ENCODE results near the gene DIPK2A. TPM values are rescaled to one million over a fixed set of nuclear protein-coding genes. Genes with fewer than 3 reads are reported as not detected.

The DIPK2A gene
- total and polyA plus RNA-seq, 2 of the 4 experiments (the other 2 are of a cell fraction), result 9.3 to 14.0 TPM

DNA sequence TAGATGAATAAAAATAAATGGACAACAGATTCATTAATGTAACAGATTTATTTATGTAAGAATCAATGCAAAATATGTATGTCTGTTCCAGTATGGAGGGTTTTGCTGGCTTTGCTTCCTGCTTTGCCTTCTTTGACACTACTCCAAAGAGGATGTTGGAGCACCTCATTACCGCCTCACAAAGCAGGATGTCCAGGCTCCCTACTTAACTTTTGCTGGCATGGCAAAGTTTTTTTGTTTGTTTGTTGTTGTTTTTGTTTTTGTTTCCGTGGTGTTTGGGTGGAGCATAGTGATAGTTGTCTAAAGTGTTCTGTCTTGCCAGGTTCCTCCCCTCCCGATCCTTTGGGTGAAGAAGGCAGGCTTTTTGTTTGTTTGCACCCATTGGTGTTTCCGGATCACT is 38.7 kb downstream of the DIPK2A start:
- Histone ChIP-seq H3K4ac (ENCODE audit: low read depth, low read length) (no peak overlapping the region), H3K23ac (ENCODE audit: low read depth, low read length) (no peak overlapping the region), H3K36me3 (ENCODE audit: control insufficient read depth, insufficient read depth, low read length) (no peaks in the 10 kb centered on the region), H3K27me3 (ENCODE audit: control insufficient read depth, insufficient read depth, low read length) (no peaks in the 10 kb centered on the region), H2BK5ac (ENCODE audit: low read depth, low read length, poor library complexity, severe bottlenecking) (no peak overlapping the region), H2BK120ac (ENCODE audit: low read depth, low read length) (no peak overlapping the region), H2BK20ac (ENCODE audit: low read depth, low read length) (no peak overlapping the region), H3K9ac (ENCODE audit: low read depth, low read length) (no peak overlapping the region), H3K56ac (ENCODE audit: extremely low read depth, insufficient read depth, low read length) (no peak overlapping the region), H4K91ac (ENCODE audit: insufficient read depth, low read depth, low read length) (no peak overlapping the region), H3K9me3 (ENCODE audit: control insufficient read depth, insufficient read depth, low read length) (no peaks in the 10 kb centered on the region), H3K9me1 (ENCODE audit: insufficient read depth, low read length) (no peaks in the 10 kb centered on the region), H3K4me3 (ENCODE audit: insufficient read depth, low read depth, low read length) (no peak overlapping the region), H2BK15ac (ENCODE audit: low read depth, low read length) (no peak overlapping the region), H3K14ac (replicated peaks; ENCODE audit: low read depth, low read length) (no peak overlapping the region; the same call in 1 of the 2 replicates), H3K18ac (ENCODE audit: low read depth, low read length) (no peak overlapping the region), H3K79me1 (ENCODE audit: low read depth in 1 of 2, low read length in 2 of 2) (no peaks in the 10 kb centered on the region), H4K8ac (ENCODE audit: low read depth in 2 of 2, low read length in 2 of 2) (no peak overlapping the region), H3K27ac (ENCODE audit: insufficient read depth, low read length) (no peak overlapping the region), H2AK5ac (ENCODE audit: low read depth, low read length) (no peak overlapping the region), H2AK9ac (replicated peaks; ENCODE audit: low read depth, low read length, poor library complexity) (no peak overlapping the region), H4K20me1 (ENCODE audit: insufficient read depth, low read length) (no peaks in the 10 kb centered on the region), H4K5ac (ENCODE audit: low read depth, low read length) (no peak overlapping the region), H2AFZ (replicated peaks; ENCODE audit: low read length, poor library complexity) (no peak overlapping the region), H3K4me1 (ENCODE audit: control insufficient read depth, insufficient read depth, low read length) (peaks cover 2% of the 10 kb centered on the region; the same call in 1 of the 2 replicates), H3K4me2 (ENCODE audit: low read depth, low read length) (no peak overlapping the region)
- no peak for ATAC-seq (ENCODE audit: low read depth)
- TF ChIP-seq RAD21 (IDR thresholded peaks at IDR 0.05; ENCODE audit: low read length), result no peak
- ChIA-PET POLR2A (ENCODE audit: unreplicated experiment) (no interaction called here), CTCF (interaction anchor here (1.5 kb wide), 1 partner anchor 21 kb away, joined by 4 read pairs; no protein-coding TSS in a partner anchor)
- dilution Hi-C loops (cut with HindIII; ENCODE audit: low sequenced_read_pairs, unreplicated experiment), result no loop called here
- intact Hi-C loops (cut with micrococcal nuclease), result no loop called here
- no peak for DNase-seq
- WGBS, 2 experiments (ENCODE audit: extremely low coverage in 2 of 2, insufficient read length in 1 of 2), result no CpG with 5 or more reads among the region's 4 CpGs
- BruUV-seq (replicated peaks), result no TSS peak
- in situ Hi-C loops (cut with MboI; ENCODE audit: low sequenced_read_pairs), result no loop called here

All from IMR-90 (cell line).